ENCODE measurements around the gene C21orf58.

Gene C21orf58

DNA sequence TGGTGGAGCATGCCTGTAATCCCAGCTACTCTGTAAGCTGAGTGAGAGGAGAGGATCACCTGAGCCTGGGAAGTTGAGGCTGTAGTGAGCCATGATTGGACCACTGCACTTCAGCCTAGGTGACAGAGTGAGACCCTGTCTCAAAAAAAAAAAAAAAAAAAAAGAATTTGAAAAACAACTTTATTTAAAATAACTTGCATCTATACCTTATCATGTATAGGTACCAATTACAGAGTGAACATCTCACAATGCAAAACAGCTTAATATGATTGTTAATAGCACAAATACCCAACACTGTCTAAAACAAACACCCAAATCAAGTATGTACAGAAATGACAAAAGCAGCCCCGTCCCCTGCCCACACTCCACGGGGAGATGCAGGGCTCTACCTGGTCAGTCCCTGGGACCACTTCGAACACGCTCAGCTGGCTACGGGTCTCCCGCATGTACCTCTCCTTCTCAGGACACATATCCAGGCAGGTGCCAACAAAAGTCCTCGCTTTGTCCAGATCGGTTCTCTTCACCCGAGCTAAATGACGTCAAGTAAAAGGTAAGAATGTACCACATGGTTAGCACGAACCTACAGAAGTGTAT, 48.8 kb downstream of the C21orf58 start:
- no peak for DNase-seq
- intact Hi-C loops (cut with DNase I): no loop called here

DNA sequence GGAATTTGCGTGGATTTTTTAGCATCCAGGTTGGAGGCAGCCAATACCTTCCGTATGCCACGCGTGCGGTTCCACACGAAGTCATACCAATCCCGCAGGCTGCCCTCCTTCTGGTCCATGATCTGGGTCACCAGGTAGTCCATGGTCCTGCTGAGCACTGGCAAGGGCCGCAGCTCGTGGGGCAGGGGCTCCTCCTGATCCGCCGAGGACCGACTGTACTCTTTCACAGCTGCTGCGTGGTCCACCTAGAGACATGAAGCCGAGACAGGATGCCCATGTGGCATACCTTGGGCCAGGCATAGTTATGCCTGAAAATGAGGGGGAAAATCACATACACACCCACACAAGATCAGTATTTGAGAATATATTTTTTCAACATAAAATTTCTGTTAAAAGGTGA, 50.3 kb downstream of the C21orf58 start:
- intact Hi-C loops (cut with DNase I): no loop called here
- DNase-seq: no peak

- no peak for DNase-seq
- intact Hi-C loops (cut with DNase I): no loop called here
Measured at GRCh38 chr21:46269466-46269865, 54.2 kb downstream of the C21orf58 start.

DNA sequence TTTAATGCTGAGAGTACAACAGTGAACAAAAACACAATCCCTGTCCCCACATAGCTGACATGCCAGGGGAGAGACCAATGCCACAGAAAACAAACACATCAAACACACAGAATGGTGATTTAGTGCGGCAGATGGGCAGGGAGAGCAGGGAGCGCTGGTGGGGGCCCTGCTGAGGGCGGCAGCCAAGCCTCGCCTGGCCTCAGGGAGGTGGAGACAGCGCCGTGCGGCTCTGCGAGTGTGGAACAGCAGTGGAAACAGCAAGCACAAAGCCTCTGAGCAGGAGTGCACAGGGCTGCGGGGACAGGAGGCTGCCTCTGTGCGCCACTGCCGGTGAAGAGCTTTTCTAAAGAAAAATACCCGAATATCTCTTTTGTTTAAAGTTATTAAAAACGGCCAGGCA, 55.3 kb downstream of the C21orf58 start:
- no peak for DNase-seq

GRCh38 chr21:46266946-46267345, 56.7 kb downstream of the C21orf58 start:
- intact Hi-C loops (cut with DNase I): no loop called here

More for the DNA sequence above, 55.3 kb downstream of the C21orf58 start:
- intact Hi-C loops (cut with DNase I): no loop called here

GRCh38 chr21:46265736-46266525, 57.7 kb downstream of the C21orf58 start:
- peak in 4 of 42 donors; percentile 14 to 27 (median 18) for DNase-seq
- intact Hi-C loops (cut with DNase I): no loop called here

More at GRCh38 chr21:46266946-46267345, 56.7 kb downstream of the C21orf58 start:
- DNase-seq: no peak

GRCh38 chr21:46264690-46265144, 59.0 kb downstream of the C21orf58 start:
- intact Hi-C loops (cut with DNase I): no loop called here
- DNase-seq: no peak

DNA sequence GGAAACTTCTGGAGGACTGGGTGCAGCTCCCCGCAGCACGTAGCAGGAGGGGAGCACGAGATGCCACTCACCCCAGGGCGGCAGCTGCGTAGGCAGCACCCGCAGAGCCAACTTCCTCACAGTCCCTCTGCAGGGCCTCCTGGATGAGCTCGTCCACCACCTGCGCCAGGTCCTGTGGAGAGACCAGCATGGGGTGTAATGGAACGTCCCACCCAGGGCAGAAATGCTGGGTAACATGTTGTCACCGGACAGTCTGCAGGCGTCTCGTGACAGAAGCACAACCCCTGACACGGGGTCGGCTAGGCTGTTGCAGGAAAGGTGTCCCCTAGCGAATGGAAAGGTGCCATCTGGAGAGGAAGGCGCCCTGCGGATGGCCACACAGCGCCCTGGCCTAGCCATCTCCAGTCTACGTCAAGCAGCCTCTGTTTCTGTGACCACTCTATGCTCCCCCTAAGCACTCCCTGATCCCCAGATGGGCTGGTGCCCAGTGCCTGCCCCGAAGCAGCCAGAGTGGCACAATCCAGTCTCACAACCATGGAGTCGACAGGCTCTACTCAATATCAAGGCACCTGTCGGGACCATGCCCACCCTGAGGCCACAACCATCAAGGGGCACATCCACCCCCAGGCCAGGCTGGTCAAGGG, 59.5 kb downstream of the C21orf58 start:
- intact Hi-C loops (cut with DNase I): no loop called here
- no peak for DNase-seq

DNA sequence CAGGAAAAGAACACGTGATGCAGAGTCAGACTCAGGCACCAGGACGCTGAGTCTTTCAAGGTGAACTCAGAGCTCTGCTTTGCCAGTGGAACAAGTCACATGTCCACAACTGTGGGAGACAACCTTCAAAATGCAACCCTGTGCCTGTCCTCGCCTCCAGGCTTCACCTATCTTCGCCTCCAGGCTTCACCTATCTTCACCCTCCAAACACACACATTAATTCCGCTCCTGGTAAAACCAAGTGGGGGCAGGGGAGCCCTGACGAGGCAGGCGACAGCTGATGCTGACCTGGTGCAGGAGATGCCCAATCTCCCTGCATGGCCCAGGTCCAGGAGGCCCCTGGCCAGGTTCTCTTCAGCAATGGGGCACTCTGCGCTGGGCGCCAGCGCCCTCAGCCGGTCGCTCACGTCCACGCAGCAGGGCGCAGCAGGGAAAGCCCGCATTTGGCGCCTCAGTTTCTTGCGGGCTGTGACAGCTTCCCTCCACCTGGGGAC, 67.1 kb downstream of the C21orf58 start:
- peak; percentile 10 to 86 (median 55) for DNase-seq
- intact Hi-C loops (cut with DNase I): no loop called here

- intact Hi-C loops (cut with DNase I): no loop called here
- no peak for DNase-seq
Measured at GRCh38 chr21:46255758-46256337, 67.8 kb downstream of the C21orf58 start.

GRCh38 chr21:46255166-46255565, 68.5 kb downstream of the C21orf58 start:
- DNase-seq: no peak
- intact Hi-C loops (cut with DNase I): no loop called here

DNA sequence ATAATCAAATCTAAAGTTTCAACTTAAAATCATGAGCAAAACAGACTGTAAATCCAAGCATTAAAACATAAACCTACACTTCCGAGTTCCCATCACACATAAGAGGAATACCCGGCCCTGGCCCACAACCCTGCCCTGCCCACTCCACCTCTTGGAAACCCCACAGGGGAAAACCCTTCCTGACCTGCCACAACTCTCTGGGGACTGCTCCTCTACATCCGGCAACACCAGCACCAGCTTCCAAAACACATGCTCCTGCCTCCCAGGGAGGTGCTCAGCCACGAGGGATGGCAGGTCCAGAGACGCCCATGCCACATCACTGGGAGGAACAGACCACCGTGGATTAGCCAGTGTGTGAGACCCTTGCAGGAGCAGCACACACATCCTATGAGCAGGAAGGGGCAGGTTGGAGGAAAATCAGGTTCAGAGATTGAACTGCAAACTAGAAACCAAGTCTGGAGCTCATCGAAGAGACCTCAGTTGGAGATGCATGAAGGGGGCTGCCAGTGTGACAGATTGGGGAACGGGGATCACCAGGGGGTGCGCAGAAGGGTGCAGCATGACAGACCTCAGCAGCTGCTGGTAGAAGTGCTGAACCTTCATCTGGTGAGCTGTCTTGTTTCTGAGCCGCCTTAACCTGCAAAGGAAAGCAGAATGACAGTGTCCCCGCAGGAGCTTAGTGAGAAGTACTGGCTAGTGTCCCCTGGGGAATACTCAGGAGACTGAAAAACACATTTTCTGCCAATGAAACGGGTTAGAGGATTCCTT, 69.3 kb downstream of the C21orf58 start:
- no peak for DNase-seq
- intact Hi-C loops (cut with DNase I): no loop called here

DNA sequence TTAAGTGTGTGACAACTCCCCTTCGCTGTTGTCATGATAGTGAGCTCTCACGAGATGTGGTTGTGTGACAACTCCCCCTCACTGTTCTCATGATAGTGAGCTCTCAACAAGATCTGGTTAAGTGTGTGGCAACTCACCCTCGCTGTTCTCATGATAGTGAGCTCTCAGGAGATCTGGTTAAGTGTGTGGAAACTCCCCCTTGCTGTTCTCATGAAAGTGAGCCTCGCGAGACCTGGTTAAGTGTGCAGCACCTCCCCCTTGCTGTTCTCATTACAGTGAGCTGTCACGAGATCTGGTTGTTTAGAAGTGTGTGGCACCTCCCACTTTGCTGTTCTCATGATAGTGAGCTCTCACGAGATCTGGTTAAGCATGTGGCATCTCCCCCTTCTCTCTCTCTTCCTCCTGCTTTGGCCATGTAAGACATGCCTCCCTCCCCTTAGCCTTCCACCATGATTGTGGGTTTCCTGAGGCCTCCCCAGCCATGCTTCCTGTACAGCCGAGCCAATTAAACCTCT, 70.0 kb downstream of the C21orf58 start:
- intact Hi-C loops (cut with DNase I): no loop called here
- no peak for DNase-seq

GRCh38 chr21:46252840-46253239, 70.8 kb downstream of the C21orf58 start:
- DNase-seq: no peak
- intact Hi-C loops (cut with DNase I): no loop called here

All from head of caudate nucleus (tissue), 42 donors.